ENCODE data around the gene DNAJC1. TPM values are rescaled to one million over a fixed set of nuclear protein-coding genes. Genes with fewer than 3 reads are reported as not detected.

The DNAJC1 gene
- total and polyA plus RNA-seq, 2 of the 8 experiments (the other 6 are each of a cell fraction or from before 2014, with no cell fraction given): 6.8 to 14.8 TPM

DNA sequence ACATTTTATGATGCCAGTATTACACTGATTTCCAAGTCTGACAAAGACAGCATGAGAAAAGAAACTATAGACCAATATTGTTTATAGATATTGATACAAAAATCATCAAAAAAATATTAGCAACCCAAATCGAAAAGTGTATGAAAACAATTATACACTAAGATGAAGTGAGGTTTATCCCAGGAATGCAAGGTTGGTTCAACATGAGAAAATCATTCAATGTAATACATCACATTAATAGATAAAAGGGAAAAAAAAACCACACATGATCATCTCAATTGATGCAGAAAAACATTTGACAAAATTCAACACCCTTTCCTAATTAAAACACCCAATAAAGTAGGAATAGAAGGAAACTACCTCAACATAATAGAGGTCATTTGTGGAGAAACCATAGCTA lies 153.9 kb downstream of the DNAJC1 start:
- H2AK5ac ChIP-seq (ENCODE audit: low read depth, low read length): no peak overlapping the region
- no peaks in the 10 kb centered on the region for H3K27me3 ChIP-seq (replicated peaks in 1 of 4; ENCODE audit: control insufficient read depth in 3 of 4, extremely low read depth in 1 of 4, insufficient read depth in 3 of 4, low read length in 3 of 4)
- no peak overlapping the region for H3K23ac ChIP-seq (ENCODE audit: insufficient read length)
- no peak overlapping the region for H4K91ac ChIP-seq (replicated peaks; ENCODE audit: insufficient read length, low read length)
- no peak overlapping the region for H3K27ac ChIP-seq (ENCODE audit: low read depth, low read length)
- no peak overlapping the region for H3K56ac ChIP-seq (replicated peaks; ENCODE audit: insufficient read length, low read depth, low read length)
- no peak overlapping the region for H2BK15ac ChIP-seq (ENCODE audit: low read length)
- H3K9ac ChIP-seq (replicated peaks in 1 of 4; ENCODE audit: extremely low read depth in 1 of 4, low read depth in 3 of 4, low read length in 3 of 4): no peak overlapping the region
- H3K23me2 ChIP-seq (ENCODE audit: low read depth, low read length): no peaks in the 10 kb centered on the region
- no peak overlapping the region for H2BK12ac ChIP-seq (ENCODE audit: low read depth, low read length)
- no peak overlapping the region for H3K4ac ChIP-seq (replicated peaks; ENCODE audit: insufficient read length, low read depth, low read length)
- H3K4me1 ChIP-seq (replicated peaks in 1 of 4; ENCODE audit: control insufficient read depth in 3 of 4, insufficient read depth in 4 of 4, low read length in 3 of 4): no peaks in the 10 kb centered on the region
- no peak for TF ChIP-seq TCF12 (IDR thresholded peaks at IDR 0.05; ENCODE audit: low read depth, low read length)
- no peak for TF ChIP-seq RXRA (IDR thresholded peaks at IDR 0.05; ENCODE audit: insufficient read depth, low read depth, low read length)
- TF ChIP-seq TBP (IDR thresholded peaks at IDR 0.05; ENCODE audit: low read depth, low read length): no peak
- H2BK20ac ChIP-seq (ENCODE audit: low read length): no peak overlapping the region
- H2BK5ac ChIP-seq (ENCODE audit: low read depth, low read length): no peak overlapping the region
- H4K20me1 ChIP-seq (replicated peaks in 1 of 2; ENCODE audit: control insufficient read depth in 1 of 2, insufficient read depth in 2 of 2, low read length in 2 of 2): no peaks in the 10 kb centered on the region
- no peaks in the 10 kb centered on the region for H3K79me2 ChIP-seq (ENCODE audit: control insufficient read depth in 1 of 2, insufficient read depth in 2 of 2, low read length in 2 of 2)
- no peak overlapping the region for H3K4me3 ChIP-seq (ENCODE audit: extremely low read depth in 1 of 4, insufficient read depth in 2 of 4, low read depth in 3 of 4, low read length in 4 of 4)
- H3K18ac ChIP-seq (ENCODE audit: extremely low read depth, low read length): no peak overlapping the region
- 91% methylated on average over 1 of the region's 1 CpG; no CpG with 5 or more reads in 1 of the 2 experiments for WGBS, 2 experiments (ENCODE audit: extremely low coverage in 1 of 2, insufficient coverage in 1 of 2, insufficient read length in 1 of 2, insufficient replicate concordance in 2 of 2, low coverage in 1 of 2, low lambda C conversion rate in 2 of 2, missing lambda C conversion rate in 1 of 2)
- DNase-seq (ENCODE audit: low read depth in 1 of 2, low spot score in 2 of 2): no peak
- ChIA-PET POLR2A (ENCODE audit: partially characterized antibody) (no interaction called here), CTCF (ENCODE audit: partially characterized antibody) (no interaction called here)
- no peaks in the 10 kb centered on the region for H3K79me1 ChIP-seq (ENCODE audit: low read depth, low read length)
- no peak overlapping the region for H3K14ac ChIP-seq (ENCODE audit: insufficient read length)
- no peak overlapping the region for H4K8ac ChIP-seq (ENCODE audit: extremely low read depth, insufficient read depth, low read length)
- no peak overlapping the region for H4K5ac ChIP-seq (ENCODE audit: insufficient read length, low read depth, low read length)
- H3K4me2 ChIP-seq (ENCODE audit: insufficient read depth in 1 of 2, low read depth in 2 of 2, low read length in 2 of 2): no peak overlapping the region
- peaks cover 0 to 6% of the 10 kb centered on the region in 2 experiments; a peak in 2 of 4 replicates for H3K9me3 ChIP-seq (ENCODE audit: insufficient read depth in 2 of 2, low read depth in 1 of 2, low read length in 1 of 2)
- H2BK120ac ChIP-seq (replicated peaks; ENCODE audit: low read depth, low read length): no peak overlapping the region
- peak; percentile 60 for FAIRE-seq
- no peaks in the 10 kb centered on the region for H3K36me3 ChIP-seq (ENCODE audit: control insufficient read depth in 2 of 4, insufficient read depth in 4 of 4, low read length in 3 of 4)
- H2AFZ ChIP-seq (ENCODE audit: low read length): no peak overlapping the region
